ENCODE results near the gene SLC38A11. TPM values are rescaled to one million over a fixed set of nuclear protein-coding genes. Genes with fewer than 3 reads are reported as not detected.

Gene SLC38A11
- total and polyA plus RNA-seq, 10 of the 15 experiments (the other 5 are each of a cell fraction or from before 2014, with no cell fraction given) = not detected

DNA sequence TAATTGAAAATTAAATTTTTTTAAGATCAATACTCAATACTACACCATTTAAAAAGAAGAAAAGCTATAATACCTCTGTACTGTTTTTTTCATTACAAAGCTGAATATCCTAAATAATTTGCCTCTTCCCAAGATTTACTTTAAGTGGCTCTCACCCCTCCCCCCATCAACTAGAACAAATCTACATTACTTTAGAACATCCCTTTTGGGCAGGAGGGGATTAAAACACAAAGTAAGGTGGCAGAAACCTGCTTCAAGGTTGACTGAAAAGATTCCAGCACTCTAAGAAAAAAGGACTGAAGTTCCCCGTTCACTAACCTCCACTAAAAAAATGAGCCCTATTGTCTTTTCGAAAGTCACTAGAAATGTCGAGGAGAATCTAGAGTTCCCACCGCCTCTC is 42.3 kb downstream of the SLC38A11 start:
- no TSS peak for BruUV-seq (replicated peaks)
- 36% methylated on average over 4 of the region's 4 CpGs for WGBS (ENCODE audit: insufficient coverage, insufficient replicate concordance, low lambda C conversion rate, missing lambda C conversion rate)
- Histone ChIP-seq H4K20me1 (ENCODE audit: control insufficient read depth, insufficient read depth) (no peaks in the 10 kb centered on the region), H3K4me3 (no peak overlapping the region), H3K9me3 (replicated peaks; ENCODE audit: control insufficient read depth, insufficient read depth, low read length) (no peaks in the 10 kb centered on the region), H3K79me2 (ENCODE audit: control insufficient read depth, insufficient read depth, low read length) (no peaks in the 10 kb centered on the region), H3K27ac (ENCODE audit: control insufficient read depth, insufficient read depth) (no peak overlapping the region), H3K36me3 (ENCODE audit: control insufficient read depth in 2 of 2, insufficient read depth in 2 of 2, low read length in 1 of 2) (no peaks in the 10 kb centered on the region), H3K27me3 (replicated peaks in 1 of 2; ENCODE audit: control insufficient read depth in 2 of 2, insufficient read depth in 2 of 2, low read length in 1 of 2) (no peaks in the 10 kb centered on the region), H3K4me1 (ENCODE audit: control insufficient read depth, insufficient read depth, low read length) (no peaks in the 10 kb centered on the region), H3K4me2 (ENCODE audit: control insufficient read depth, insufficient read depth) (no peak overlapping the region), H2AFZ (ENCODE audit: control insufficient read depth, low read depth, low read length) (no peak overlapping the region), H3K9ac (ENCODE audit: control insufficient read depth, insufficient read depth, low read length) (no peak overlapping the region)
- no peak for ATAC-seq
- POLR2A ChIA-PET = no interaction called here
- in situ Hi-C loops (cut with MboI) (no loop called here), intact Hi-C loops (cut with micrococcal nuclease; ENCODE audit: unreplicated experiment) (no loop called here)
- no peak for FAIRE-seq
- RAD21 ChIA-PET (ENCODE audit: unreplicated experiment) = no interaction called here
- CTCF ChIA-PET = interaction anchor here (0.8 to 1.5 kb wide), 2 partner anchors 9 to 175 kb away, joined by 3 read pairs; no protein-coding TSS in a partner anchor
- TF ChIP-seq, protein P1, sequence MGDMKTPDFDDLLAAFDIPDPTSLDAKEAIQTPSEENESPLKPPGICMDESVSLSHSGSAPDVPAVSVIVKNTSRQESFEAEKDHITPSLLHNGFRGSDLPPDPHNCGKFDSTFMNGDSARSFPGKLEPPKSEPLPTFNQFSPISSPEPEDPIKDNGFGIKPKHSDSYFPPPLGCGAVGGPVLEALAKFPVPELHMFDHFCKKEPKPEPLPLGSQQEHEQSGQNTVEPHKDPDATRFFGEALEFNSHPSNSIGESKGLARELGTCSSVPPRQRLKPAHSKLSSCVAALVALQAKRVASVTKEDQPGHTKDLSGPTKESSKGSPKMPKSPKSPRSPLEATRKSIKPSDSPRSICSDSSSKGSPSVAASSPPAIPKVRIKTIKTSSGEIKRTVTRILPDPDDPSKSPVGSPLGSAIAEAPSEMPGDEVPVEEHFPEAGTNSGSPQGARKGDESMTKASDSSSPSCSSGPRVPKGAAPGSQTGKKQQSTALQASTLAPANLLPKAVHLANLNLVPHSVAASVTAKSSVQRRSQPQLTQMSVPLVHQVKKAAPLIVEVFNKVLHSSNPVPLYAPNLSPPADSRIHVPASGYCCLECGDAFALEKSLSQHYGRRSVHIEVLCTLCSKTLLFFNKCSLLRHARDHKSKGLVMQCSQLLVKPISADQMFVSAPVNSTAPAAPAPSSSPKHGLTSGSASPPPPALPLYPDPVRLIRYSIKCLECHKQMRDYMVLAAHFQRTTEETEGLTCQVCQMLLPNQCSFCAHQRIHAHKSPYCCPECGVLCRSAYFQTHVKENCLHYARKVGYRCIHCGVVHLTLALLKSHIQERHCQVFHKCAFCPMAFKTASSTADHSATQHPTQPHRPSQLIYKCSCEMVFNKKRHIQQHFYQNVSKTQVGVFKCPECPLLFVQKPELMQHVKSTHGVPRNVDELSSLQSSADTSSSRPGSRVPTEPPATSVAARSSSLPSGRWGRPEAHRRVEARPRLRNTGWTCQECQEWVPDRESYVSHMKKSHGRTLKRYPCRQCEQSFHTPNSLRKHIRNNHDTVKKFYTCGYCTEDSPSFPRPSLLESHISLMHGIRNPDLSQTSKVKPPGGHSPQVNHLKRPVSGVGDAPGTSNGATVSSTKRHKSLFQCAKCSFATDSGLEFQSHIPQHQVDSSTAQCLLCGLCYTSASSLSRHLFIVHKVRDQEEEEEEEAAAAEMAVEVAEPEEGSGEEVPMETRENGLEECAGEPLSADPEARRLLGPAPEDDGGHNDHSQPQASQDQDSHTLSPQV (IDR thresholded peaks at IDR 0.05) = no peak
- TF ChIP-seq MYC (IDR thresholded peaks at IDR 0.05; ENCODE audit: insufficient read depth, insufficient read length, insufficient replicate concordance, low read length, severe bottlenecking) (no peak), RAD51 (IDR thresholded peaks at IDR 0.05) (no peak), SPI1 (IDR thresholded peaks at IDR 0.05; ENCODE audit: borderline replicate concordance, insufficient read depth, low read depth, low read length) (no peak), NFIC (IDR thresholded peaks at IDR 0.05; ENCODE audit: low read depth, low read length) (no peak), NBN (IDR thresholded peaks at IDR 0.05) (no peak), MXI1 (IDR thresholded peaks at IDR 0.05; ENCODE audit: low read depth, low read length) (no peak)
- TF ChIP-seq, protein P2, sequence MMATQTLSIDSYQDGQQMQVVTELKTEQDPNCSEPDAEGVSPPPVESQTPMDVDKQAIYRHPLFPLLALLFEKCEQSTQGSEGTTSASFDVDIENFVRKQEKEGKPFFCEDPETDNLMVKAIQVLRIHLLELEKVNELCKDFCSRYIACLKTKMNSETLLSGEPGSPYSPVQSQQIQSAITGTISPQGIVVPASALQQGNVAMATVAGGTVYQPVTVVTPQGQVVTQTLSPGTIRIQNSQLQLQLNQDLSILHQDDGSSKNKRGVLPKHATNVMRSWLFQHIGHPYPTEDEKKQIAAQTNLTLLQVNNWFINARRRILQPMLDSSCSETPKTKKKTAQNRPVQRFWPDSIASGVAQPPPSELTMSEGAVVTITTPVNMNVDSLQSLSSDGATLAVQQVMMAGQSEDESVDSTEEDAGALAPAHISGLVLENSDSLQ (IDR thresholded peaks at IDR 0.05) = no peak
- TF ChIP-seq, protein P3, sequence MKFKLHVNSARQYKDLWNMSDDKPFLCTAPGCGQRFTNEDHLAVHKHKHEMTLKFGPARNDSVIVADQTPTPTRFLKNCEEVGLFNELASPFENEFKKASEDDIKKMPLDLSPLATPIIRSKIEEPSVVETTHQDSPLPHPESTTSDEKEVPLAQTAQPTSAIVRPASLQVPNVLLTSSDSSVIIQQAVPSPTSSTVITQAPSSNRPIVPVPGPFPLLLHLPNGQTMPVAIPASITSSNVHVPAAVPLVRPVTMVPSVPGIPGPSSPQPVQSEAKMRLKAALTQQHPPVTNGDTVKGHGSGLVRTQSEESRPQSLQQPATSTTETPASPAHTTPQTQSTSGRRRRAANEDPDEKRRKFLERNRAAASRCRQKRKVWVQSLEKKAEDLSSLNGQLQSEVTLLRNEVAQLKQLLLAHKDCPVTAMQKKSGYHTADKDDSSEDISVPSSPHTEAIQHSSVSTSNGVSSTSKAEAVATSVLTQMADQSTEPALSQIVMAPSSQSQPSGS (IDR thresholded peaks at IDR 0.05; ENCODE audit: low read length) = no peak
- no peak for DNase-seq (ENCODE audit: low read depth, low spot score)
- SMC1A ChIA-PET (ENCODE audit: uncharacterized antibody, unreplicated experiment) = interaction anchor here (1.5 kb wide), 1 partner anchor 94 kb away, joined by 4 read pairs; no protein-coding TSS in a partner anchor
